HepG2 (cell line): ENCODE measurements around the gene ADORA2B. TPM values are rescaled to one million over a fixed set of nuclear protein-coding genes. Genes with fewer than 3 reads are reported as not detected.
A peak's percentile ranks its signal among the peaks of the same experiment; 100 is the strongest.

Experiments
- AKAP8 ChIP-seq: sonication (generic); formaldehyde crosslinking; IDR thresholded peaks from 2 replicates; pipeline ENCODE4 v1.5.1; 2020; ENCODE audit warnings: mild to moderate bottlenecking, missing genetic modification reagents
- BRD4 ChIP-seq: sonication (generic); formaldehyde crosslinking; IDR thresholded peaks from 2 replicates; pipeline ENCODE4 v1.4.0; 2020; ENCODE audit warnings: missing genetic modification reagents
- EP300 ChIP-seq, 3 experiments: sonication (generic) in 1 of 3; formaldehyde crosslinking in 1 of 3; IDR thresholded peaks; 2 replicates each; pipeline versions ENCODE4 v1.5.1 to v1.6.1; 2011 to 2020; ENCODE audit warnings: low read depth in 2 of 3, low read length in 2 of 3, borderline replicate concordance in 1 of 3, improper control_type of control experiment in 1 of 3, mild to moderate bottlenecking in 1 of 3, missing genetic modification reagents in 1 of 3, moderate library complexity in 1 of 3
- IKZF1 ChIP-seq: fragments of 450-650 bp; IDR thresholded peaks from 2 replicates; pipeline ENCODE4 v1.7.1; 2016
- MXD4 ChIP-seq: IDR thresholded peaks from 2 replicates; pipeline ENCODE4 v1.6.1; 2016; ENCODE audit warnings: mild to moderate bottlenecking, missing biosample characterization, missing genetic modification reagents
- NCOR1 ChIP-seq: fragments of 200-600 bp; sonication (generic); IDR thresholded peaks from 2 replicates; pipeline ENCODE4 v1.7.0; 2017; ENCODE audit warnings: antibody characterized with exemption, low read length, borderline replicate concordance
- POLR2G ChIP-seq: fragments of 200-400 bp; formaldehyde crosslinking; IDR thresholded peaks from 2 replicates; pipeline ENCODE4 v1.6.1; 2018; ENCODE audit warnings: mild to moderate bottlenecking, low read depth, low read length, moderate library complexity
- SOX5 ChIP-seq: IDR thresholded peaks from 2 replicates; pipeline ENCODE4 v1.6.1; 2016; ENCODE audit warnings: borderline replicate concordance
- TBX2 ChIP-seq: sonication (generic); formaldehyde crosslinking; IDR thresholded peaks from 2 replicates; pipeline ENCODE4 v1.5.0; 2020; ENCODE audit warnings: missing genetic modification reagents, mild to moderate bottlenecking, borderline replicate concordance
- TEAD2 ChIP-seq: sonication (generic); formaldehyde crosslinking; IDR thresholded peaks from 2 replicates; pipeline ENCODE4 v1.9.0; 2021; ENCODE audit warnings: missing genetic modification reagents
- ZC3H4 ChIP-seq: sonication (generic); formaldehyde crosslinking; IDR thresholded peaks from 2 replicates; pipeline ENCODE4 v1.4.0; 2020; ENCODE audit warnings: missing genetic modification reagents, borderline replicate concordance
- ZMAT3 ChIP-seq: sonication (generic); formaldehyde crosslinking; conservative IDR thresholded peaks from 2 replicates; pipeline ENCODE4 v1.7.0; 2021; ENCODE audit warnings: missing genetic modification reagents
- ZMYM3 ChIP-seq: sonication (generic); formaldehyde crosslinking; IDR thresholded peaks from 2 replicates; pipeline ENCODE4 v1.5.1; 2020; ENCODE audit warnings: mild to moderate bottlenecking, missing genetic modification reagents
- ZNF326 ChIP-seq: sonication (generic); formaldehyde crosslinking; IDR thresholded peaks from 2 replicates; pipeline ENCODE4 v1.4.0; 2020; ENCODE audit warnings: missing genetic modification reagents, borderline replicate concordance
- ZNF34 ChIP-seq: sonication (generic); formaldehyde crosslinking; IDR thresholded peaks from 2 replicates; pipeline ENCODE4 v1.4.0; 2020; ENCODE audit warnings: mild to moderate bottlenecking, missing genetic modification reagents, borderline replicate concordance
- ZNF510 ChIP-seq: sonication (generic); formaldehyde crosslinking; IDR thresholded peaks from 2 replicates; pipeline ENCODE4 v1.4.0; 2020; ENCODE audit warnings: low read depth, mild to moderate bottlenecking, missing genetic modification reagents
- ZNF605 ChIP-seq: sonication (generic); formaldehyde crosslinking; IDR thresholded peaks from 2 replicates; pipeline ENCODE4 v1.8.0; 2022; ENCODE audit warnings: mild to moderate bottlenecking, missing genetic modification reagents
- ZNF614 ChIP-seq: IDR thresholded peaks from 2 replicates; pipeline ENCODE4 v1.6.1; 2018; ENCODE audit warnings: missing biosample characterization, missing genetic modification reagents, inconsistent platforms, borderline replicate concordance
- ZNF670 ChIP-seq: sonication (generic); formaldehyde crosslinking; IDR thresholded peaks from 2 replicates; pipeline ENCODE4 v1.8.0; 2022; ENCODE audit warnings: mild to moderate bottlenecking, missing genetic modification reagents, borderline replicate concordance
- ZSCAN22 ChIP-seq: sonication (generic); formaldehyde crosslinking; IDR thresholded peaks from 2 replicates; pipeline ENCODE4 v1.4.0; 2020; ENCODE audit warnings: mild to moderate bottlenecking, missing genetic modification reagents
- polyA plus RNA-seq, 8 experiments: library from polyadenylated mRNA; depleted of rRNA in 3 of 8; stranded (reverse) in 7 of 8; unstranded in 1 of 8; fragments of >200 nt; fragmentation: Illumina TruSeq in 4 of 8; extraction: Trizol in 4 of 8; gene quantifications; 2 replicates each; pipeline versions ENCODE4 v1.2.1 to v1.2.3, GENCODE V29; 2011 to 2016; ENCODE audit warnings: low read depth in 4 of 8, missing spikeins in 1 of 8, mixed read lengths in 1 of 8; ENCODE audit not compliant: insufficient read depth in 1 of 8
- total RNA-seq, 5 experiments: library from RNA; depleted of rRNA; stranded (reverse); fragments of >200 nt; fragmentation: Illumina TruSeq; extraction: Trizol; gene quantifications; 2 replicates each; pipeline ENCODE4 v1.2.3, GENCODE V29; 2016; ENCODE audit warnings: low read depth in 1 of 5
- TF ChIP-seq, protein P1 (sequence below): sonication (generic); formaldehyde crosslinking; IDR thresholded peaks from 2 replicates; pipeline ENCODE4 v1.8.0; 2022; ENCODE audit warnings: mild to moderate bottlenecking, missing genetic modification reagents, moderate library complexity
- TF ChIP-seq, protein P2 (sequence below): sonication (generic); formaldehyde crosslinking; IDR thresholded peaks from 2 replicates; pipeline ENCODE4 v1.4.0; 2020; ENCODE audit warnings: missing genetic modification reagents
- TF ChIP-seq, protein P3 (sequence below): sonication (generic); formaldehyde crosslinking; conservative IDR thresholded peaks from 2 replicates; pipeline ENCODE4 v1.8.0; 2022; ENCODE audit warnings: missing genetic modification reagents
- TF ChIP-seq, protein P4 (sequence below): sonication (generic); formaldehyde crosslinking; IDR thresholded peaks from 2 replicates; pipeline ENCODE4 v1.4.0; 2020; ENCODE audit warnings: missing genetic modification reagents

The ADORA2B gene
- total and polyA plus RNA-seq, 2 of the 13 experiments (the other 11 are each of a cell fraction or from before 2014, with no cell fraction given) = 10.4 to 20.0 TPM

DNA sequence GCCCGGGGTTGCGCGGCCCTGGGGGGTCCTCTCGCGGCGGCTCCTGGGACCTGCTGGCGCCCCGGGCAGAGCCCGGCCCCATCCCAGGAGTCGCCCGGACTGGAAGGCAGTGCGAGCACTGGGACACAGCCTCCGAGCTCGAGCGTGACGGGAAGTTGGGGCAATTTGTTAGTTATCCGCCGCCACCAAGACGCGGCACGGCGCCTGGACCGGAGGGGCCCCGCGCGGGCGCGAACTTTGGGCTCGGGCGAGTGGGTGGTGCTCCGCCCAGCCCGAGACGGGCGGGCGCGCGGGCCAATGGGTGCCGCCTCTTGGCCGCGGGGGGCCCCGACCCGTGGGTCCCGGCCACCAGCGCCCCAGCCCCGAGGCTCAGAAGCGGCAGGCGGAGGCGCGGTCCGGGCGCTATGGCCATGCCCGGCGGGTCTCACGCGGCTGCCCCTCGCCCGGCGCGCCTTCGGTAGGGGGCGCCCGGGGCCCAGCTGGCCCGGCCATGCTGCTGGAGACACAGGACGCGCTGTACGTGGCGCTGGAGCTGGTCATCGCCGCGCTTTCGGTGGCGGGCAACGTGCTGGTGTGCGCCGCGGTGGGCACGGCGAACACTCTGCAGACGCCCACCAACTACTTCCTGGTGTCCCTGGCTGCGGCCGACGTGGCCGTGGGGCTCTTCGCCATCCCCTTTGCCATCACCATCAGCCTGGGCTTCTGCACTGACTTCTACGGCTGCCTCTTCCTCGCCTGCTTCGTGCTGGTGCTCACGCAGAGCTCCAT, at the start of gene ADORA2B (continued):
- peak; percentile 62; the same call in 1 of the 2 replicates for TF ChIP-seq ZNF510 (CRISPR knock-in tag)
- no peak for TF ChIP-seq TEAD2 (CRISPR knock-in tag)
- TF ChIP-seq ZMYM3 (CRISPR knock-in tag) = no peak
- TF ChIP-seq, protein P1, sequence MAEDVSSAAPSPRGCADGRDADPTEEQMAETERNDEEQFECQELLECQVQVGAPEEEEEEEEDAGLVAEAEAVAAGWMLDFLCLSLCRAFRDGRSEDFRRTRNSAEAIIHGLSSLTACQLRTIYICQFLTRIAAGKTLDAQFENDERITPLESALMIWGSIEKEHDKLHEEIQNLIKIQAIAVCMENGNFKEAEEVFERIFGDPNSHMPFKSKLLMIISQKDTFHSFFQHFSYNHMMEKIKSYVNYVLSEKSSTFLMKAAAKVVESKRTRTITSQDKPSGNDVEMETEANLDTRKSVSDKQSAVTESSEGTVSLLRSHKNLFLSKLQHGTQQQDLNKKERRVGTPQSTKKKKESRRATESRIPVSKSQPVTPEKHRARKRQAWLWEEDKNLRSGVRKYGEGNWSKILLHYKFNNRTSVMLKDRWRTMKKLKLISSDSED (CRISPR knock-in tag) = peak; percentile 26
- TF ChIP-seq ZC3H4 = no peak; the same call in 1 of the 2 replicates
- TF ChIP-seq, protein P2, sequence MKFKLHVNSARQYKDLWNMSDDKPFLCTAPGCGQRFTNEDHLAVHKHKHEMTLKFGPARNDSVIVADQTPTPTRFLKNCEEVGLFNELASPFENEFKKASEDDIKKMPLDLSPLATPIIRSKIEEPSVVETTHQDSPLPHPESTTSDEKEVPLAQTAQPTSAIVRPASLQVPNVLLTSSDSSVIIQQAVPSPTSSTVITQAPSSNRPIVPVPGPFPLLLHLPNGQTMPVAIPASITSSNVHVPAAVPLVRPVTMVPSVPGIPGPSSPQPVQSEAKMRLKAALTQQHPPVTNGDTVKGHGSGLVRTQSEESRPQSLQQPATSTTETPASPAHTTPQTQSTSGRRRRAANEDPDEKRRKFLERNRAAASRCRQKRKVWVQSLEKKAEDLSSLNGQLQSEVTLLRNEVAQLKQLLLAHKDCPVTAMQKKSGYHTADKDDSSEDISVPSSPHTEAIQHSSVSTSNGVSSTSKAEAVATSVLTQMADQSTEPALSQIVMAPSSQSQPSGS (CRISPR knock-in tag) = peak; percentile 47; the same call in 1 of the 2 replicates
- TF ChIP-seq ZNF614 (CRISPR knock-in tag) = no peak
- TF ChIP-seq ZNF605 (CRISPR knock-in tag) = peak; percentile 44; the same call in 1 of the 2 replicates
- TF ChIP-seq ZNF326 (CRISPR knock-in tag) = no peak
- TF ChIP-seq ZSCAN22 (CRISPR knock-in tag) = no peak
- TF ChIP-seq AKAP8 = peak; percentile 62; the same call in 1 of the 2 replicates
- no peak for TF ChIP-seq BRD4 (CRISPR knock-in tag)
- TF ChIP-seq, protein P3, sequence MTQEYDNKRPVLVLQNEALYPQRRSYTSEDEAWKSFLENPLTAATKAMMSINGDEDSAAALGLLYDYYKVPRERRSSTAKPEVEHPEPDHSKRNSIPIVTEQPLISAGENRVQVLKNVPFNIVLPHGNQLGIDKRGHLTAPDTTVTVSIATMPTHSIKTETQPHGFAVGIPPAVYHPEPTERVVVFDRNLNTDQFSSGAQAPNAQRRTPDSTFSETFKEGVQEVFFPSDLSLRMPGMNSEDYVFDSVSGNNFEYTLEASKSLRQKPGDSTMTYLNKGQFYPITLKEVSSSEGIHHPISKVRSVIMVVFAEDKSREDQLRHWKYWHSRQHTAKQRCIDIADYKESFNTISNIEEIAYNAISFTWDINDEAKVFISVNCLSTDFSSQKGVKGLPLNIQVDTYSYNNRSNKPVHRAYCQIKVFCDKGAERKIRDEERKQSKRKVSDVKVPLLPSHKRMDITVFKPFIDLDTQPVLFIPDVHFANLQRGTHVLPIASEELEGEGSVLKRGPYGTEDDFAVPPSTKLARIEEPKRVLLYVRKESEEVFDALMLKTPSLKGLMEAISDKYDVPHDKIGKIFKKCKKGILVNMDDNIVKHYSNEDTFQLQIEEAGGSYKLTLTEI (CRISPR knock-in tag) = no peak
- no peak for TF ChIP-seq SOX5 (CRISPR knock-in tag)
- TF ChIP-seq NCOR1 = no peak
- no peak; the same call in 1 of the 2 replicates for TF ChIP-seq ZNF34 (CRISPR knock-in tag)
- no peak; the same call in 1 of the 2 replicates for TF ChIP-seq ZNF670 (CRISPR knock-in tag)
- TF ChIP-seq TBX2 (CRISPR knock-in tag) = peak; percentile 61; the same call in 1 of the 2 replicates
- TF ChIP-seq, protein P4, sequence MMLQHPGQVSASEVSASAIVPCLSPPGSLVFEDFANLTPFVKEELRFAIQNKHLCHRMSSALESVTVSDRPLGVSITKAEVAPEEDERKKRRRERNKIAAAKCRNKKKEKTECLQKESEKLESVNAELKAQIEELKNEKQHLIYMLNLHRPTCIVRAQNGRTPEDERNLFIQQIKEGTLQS = peak; percentile 26; the same call in 1 of the 2 replicates
- TF ChIP-seq EP300 (IDR thresholded peaks at IDR 0.05; ENCODE audit: low read depth in 2 of 2, low read length in 2 of 2) = no peak
- no peak for TF ChIP-seq EP300 (CRISPR knock-in tag; IDR thresholded peaks at IDR 0.05; ENCODE audit: borderline replicate concordance)
- peak; percentile 91; the same call in 1 of the 2 replicates for TF ChIP-seq ZMAT3 (CRISPR knock-in tag)
- TF ChIP-seq IKZF1 = no peak
- TF ChIP-seq POLR2G = peak; percentile 73
- TF ChIP-seq MXD4 (CRISPR knock-in tag) = no peak; the same call in 1 of the 2 replicates
